ENCODE results near the gene CSTF2.

- TF ChIP-seq, protein P1, sequence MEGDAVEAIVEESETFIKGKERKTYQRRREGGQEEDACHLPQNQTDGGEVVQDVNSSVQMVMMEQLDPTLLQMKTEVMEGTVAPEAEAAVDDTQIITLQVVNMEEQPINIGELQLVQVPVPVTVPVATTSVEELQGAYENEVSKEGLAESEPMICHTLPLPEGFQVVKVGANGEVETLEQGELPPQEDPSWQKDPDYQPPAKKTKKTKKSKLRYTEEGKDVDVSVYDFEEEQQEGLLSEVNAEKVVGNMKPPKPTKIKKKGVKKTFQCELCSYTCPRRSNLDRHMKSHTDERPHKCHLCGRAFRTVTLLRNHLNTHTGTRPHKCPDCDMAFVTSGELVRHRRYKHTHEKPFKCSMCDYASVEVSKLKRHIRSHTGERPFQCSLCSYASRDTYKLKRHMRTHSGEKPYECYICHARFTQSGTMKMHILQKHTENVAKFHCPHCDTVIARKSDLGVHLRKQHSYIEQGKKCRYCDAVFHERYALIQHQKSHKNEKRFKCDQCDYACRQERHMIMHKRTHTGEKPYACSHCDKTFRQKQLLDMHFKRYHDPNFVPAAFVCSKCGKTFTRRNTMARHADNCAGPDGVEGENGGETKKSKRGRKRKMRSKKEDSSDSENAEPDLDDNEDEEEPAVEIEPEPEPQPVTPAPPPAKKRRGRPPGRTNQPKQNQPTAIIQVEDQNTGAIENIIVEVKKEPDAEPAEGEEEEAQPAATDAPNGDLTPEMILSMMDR (IDR thresholded peaks at IDR 0.05): no peak
- no peak for TF ChIP-seq POLR2AphosphoS5 (IDR thresholded peaks at IDR 0.05; ENCODE audit: insufficient read depth in 1 of 2, low read depth in 1 of 2)
- no peak for TF ChIP-seq POLR2A (IDR thresholded peaks at IDR 0.05)
Observed at GRCh38 chrX:100871594-100872560, 51.7 kb downstream of the CSTF2 start.
